ENCODE data around the gene MIPEP.
"Not testable (repeated sequence)": the region's sequence is repeated elsewhere in the genome, so short reads cannot be mapped to it uniquely, and the experiment has no call there.

DNA sequence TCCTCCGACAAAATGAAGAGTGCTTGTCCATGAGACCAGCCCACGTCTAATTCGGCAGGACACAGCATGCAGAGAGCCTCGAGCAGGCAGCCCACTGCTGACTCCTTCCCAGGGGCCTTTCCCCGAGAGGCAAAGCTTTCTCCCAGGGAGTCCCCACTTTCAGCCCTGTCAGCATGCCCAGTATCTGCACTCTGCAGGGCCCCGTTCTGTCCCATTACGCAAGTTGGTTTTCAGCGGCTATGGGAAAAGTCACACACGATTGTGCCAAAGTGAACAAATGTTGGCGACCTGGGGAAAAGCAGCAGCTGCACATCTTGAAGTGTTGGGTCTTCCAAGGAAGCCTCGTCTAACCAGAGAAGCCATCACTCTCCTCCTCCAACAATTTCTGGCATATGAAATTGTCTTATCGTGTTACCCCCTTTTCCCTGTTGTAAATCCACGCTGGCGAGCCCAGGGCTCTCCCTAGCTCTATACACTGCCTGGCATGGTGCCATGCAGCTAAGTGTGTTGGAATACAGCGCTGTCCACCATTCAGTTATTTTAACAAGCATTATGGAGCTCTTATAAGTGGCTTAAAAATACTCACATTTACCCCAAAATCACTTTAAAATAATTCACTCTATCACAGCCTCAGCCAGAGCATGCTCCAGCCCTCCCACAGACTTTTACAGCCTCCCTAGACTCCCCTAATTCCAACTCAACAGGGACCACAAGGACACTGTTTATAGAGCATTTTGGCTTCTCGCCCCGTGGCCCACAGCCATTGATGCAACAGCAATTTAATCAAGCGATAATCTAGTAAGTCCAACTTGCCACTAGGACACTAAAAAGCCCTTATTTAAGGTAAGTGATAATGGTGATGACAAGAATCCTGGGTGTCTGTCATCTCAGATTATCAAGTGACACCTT, 8.5 kb downstream of the MIPEP start:
- TF ChIP-seq, protein P1, sequence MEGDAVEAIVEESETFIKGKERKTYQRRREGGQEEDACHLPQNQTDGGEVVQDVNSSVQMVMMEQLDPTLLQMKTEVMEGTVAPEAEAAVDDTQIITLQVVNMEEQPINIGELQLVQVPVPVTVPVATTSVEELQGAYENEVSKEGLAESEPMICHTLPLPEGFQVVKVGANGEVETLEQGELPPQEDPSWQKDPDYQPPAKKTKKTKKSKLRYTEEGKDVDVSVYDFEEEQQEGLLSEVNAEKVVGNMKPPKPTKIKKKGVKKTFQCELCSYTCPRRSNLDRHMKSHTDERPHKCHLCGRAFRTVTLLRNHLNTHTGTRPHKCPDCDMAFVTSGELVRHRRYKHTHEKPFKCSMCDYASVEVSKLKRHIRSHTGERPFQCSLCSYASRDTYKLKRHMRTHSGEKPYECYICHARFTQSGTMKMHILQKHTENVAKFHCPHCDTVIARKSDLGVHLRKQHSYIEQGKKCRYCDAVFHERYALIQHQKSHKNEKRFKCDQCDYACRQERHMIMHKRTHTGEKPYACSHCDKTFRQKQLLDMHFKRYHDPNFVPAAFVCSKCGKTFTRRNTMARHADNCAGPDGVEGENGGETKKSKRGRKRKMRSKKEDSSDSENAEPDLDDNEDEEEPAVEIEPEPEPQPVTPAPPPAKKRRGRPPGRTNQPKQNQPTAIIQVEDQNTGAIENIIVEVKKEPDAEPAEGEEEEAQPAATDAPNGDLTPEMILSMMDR (IDR thresholded peaks at IDR 0.05), result not testable (repeated sequence)
- not testable (repeated sequence) for TF ChIP-seq POLR2A (IDR thresholded peaks at IDR 0.05)

Measured in breast epithelium (tissue), 3 donors.